WI38 (cell line): Measurements from ENCODE around the gene RNF141.
A peak's percentile ranks its signal among the peaks of the same experiment; 100 is the strongest.

ENCODE experiments used
- H3K4me3 ChIP-seq: 2 replicates; pipeline ENCODE4 v1.5.1; 2011; ENCODE audit warnings: low read depth, mild to moderate bottlenecking, control low read depth, low read length
- TF ChIP-seq, protein P1 (sequence below): IDR thresholded peaks from 2 replicates; pipeline ENCODE4 v1.5.1; 2012; ENCODE audit warnings: low read depth, mild to moderate bottlenecking, control low read depth, low read length

RNF141 gene

DNA sequence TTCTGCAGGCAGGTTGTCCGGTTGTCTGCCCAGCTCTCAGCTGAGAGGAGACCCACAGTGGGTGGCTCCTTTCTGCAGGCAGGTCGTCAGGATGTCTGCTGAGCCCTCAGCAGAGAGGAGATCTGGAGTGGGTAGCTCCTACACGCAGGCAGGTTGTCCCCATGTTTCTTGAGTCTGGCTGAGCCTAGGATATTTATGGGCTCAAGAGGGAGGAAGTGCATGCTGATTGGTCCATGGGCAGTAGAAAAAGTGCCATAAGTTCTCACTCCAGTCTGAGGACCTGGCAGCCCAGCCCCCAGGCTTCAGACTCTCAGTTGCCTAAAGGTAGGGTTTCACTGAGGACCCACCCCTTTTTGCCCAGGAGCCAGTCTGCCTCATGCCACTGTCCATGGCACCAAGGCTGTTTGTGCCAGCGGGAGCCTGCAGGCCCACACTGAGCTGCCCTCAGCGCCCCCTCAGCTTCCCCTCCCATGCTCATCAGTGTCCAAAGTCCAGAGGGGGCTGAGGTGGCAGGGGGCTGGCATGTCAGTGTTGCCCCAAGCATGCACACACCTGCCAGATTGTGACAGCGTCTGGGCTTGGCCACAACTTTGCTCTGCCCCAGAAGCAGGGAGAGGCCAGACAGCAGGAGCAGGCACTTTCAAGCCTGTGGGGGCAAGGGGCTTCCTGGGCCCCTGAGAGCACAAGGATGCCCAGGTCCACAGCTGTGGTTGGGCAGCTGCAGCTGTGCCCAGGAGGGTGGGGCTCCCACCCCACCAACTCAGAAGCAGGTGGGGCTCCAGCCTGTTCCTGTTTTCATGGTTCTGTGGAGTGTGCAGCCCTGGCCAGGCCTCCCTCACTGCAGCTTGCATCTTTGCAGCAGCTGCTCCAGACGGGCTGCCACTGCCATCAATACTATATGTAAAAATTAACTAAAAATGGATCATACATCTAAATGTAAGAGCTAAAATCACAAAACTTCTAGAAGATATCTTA is 3.8 kb upstream of the RNF141 start:
- H3K4me3 ChIP-seq: no peak overlapping the region
- TF ChIP-seq, protein P1, sequence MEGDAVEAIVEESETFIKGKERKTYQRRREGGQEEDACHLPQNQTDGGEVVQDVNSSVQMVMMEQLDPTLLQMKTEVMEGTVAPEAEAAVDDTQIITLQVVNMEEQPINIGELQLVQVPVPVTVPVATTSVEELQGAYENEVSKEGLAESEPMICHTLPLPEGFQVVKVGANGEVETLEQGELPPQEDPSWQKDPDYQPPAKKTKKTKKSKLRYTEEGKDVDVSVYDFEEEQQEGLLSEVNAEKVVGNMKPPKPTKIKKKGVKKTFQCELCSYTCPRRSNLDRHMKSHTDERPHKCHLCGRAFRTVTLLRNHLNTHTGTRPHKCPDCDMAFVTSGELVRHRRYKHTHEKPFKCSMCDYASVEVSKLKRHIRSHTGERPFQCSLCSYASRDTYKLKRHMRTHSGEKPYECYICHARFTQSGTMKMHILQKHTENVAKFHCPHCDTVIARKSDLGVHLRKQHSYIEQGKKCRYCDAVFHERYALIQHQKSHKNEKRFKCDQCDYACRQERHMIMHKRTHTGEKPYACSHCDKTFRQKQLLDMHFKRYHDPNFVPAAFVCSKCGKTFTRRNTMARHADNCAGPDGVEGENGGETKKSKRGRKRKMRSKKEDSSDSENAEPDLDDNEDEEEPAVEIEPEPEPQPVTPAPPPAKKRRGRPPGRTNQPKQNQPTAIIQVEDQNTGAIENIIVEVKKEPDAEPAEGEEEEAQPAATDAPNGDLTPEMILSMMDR: no peak

DNA sequence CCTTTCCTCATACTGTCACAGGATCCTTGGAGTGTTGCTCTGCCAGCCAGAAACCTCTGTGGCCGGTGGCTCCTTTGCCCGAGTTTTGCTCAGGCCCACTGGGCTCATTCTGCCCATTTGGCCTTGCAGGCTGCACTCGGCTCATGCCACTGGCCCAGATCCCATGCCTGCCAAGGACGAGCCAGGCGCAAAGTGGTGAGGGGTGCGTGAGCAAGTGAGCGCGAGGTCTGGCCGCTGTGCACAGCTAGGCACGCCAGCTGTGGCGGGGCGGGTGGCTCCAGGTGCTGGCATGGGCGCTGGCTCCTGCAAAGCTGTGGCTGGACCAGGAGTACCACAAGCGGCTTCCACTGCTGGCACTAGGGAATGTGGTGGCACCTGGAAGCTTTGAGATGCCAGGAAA is 2.8 kb upstream of the RNF141 start:
- TF ChIP-seq, protein P1: no peak
- no peak overlapping the region for H3K4me3 ChIP-seq

DNA sequence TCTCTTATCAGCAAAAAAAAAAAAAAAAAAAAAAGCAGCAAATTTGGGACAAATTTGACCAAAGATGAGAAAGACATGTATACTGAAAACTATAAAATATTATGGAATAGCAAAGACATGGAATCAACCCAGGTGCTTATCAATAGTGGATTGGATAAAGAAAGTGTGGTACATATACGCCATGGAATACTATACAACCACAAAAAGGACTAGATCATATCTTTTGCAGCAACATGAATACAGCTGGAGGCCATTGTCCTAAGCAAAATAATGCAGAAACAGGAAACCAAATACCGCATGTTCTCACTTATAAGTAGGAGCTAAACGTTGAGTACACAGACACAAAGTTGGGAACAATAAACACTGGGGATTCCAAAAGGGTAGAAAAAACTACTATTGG is 1.8 kb upstream of the RNF141 start:
- H3K4me3 ChIP-seq: no peak overlapping the region
- TF ChIP-seq, protein P1: no peak

DNA sequence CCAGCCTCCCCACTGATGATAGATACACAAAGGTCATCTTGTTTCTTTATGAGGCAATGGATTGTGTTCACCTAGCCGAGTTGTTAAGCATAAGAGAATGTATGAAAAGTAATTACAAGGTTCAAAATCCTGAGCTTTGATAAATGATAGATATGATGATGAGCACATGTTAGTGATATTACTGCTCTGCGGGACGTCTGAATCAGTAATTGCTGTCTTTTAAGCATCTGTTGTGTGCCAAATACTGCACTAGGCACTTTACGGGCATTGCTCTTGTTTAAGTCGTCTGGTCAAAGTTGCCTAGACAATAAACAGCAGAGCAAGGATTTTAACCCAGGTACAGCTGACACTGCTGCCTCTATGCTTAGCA is 559 bp upstream of the RNF141 start:
- TF ChIP-seq, protein P1: no peak
- H3K4me3 ChIP-seq: peak overlapping the region; percentile 82

DNA sequence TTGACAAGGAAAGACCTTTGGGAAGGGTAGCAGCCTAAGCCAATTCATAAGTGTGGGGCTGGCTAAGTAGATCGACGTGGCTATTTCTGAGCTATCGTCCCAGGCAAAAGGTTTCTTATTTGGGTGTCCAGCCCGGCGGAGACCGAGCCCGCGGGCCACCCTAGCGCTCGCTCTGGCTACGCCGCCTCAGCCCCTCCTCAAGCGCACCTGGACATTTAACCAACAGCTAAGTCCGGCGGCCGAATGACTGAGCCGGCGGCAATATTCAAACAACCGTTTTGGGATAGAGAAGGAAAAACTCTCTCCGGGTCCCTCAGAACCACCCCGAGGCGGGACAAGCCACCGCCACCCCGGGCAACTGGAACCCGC is 457 bp downstream of the RNF141 start:
- TF ChIP-seq, protein P1: no peak

DNA sequence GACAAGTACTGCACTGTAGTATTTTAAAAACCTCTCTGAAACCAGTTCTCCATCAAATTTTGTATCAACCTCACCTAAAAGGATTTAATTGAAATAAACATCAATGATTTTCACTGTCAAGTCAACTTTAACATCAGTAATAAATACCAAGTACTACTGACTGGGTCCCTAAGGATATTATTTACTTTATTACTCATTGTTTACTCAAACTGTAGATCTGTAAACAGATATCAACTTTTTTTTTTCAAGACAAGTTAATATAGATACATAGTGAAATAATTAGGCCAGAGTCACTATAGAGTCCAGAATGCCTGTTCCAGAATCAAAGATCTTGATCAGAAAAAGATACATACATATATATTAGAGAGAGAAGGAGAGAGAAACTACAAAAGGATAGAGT is 1.6 kb downstream of the RNF141 start:
- TF ChIP-seq, protein P1: no peak
- peak overlapping the region; percentile 82 for H3K4me3 ChIP-seq

More for the DNA sequence above, 457 bp downstream of the RNF141 start:
- peak overlapping the region; percentile 82 for H3K4me3 ChIP-seq

DNA sequence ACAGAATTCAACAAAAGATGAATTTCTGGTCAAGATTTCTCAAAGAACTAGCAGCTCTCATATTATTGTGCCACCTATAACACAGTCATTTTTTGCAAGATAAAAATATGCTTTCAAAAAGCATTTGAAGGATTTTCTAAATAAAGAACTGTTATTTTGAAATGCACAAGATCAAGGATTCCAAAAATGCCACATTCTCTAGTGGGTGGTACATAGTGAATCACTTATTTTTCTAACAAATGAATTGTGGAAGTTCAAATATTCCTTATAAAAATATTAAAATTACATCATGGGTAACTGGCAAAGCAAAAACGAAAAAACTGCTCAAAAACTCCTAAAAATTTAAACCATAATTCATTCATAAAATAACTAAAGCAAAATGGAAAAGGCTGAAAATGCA is 2.1 kb downstream of the RNF141 start:
- no peak overlapping the region for H3K4me3 ChIP-seq
- TF ChIP-seq, protein P1: no peak
